ENCODE measurements around the gene P3H4. TPM values are rescaled to one million over a fixed set of nuclear protein-coding genes. Genes with fewer than 3 reads are reported as not detected.

Gene P3H4
- total RNA-seq, 6 experiments from 2014 or later, result 1.8 to 3.8 (median 2.8) TPM

GRCh38 chr17:41822216-41823140 is 10.7 kb upstream of the P3H4 start:
- Histone ChIP-seq H3K36me3 (peaks cover 0 to 14% (median under 1%) of the 10 kb centered on the region in 4 donors), H3K9me3 (no peaks in the 10 kb centered on the region), H3K4me3 (no peak overlapping the region), H3K4me1 (no peaks in the 10 kb centered on the region), H3K27ac (no peak overlapping the region), H3K27me3 (no peaks in the 10 kb centered on the region)
- 67% methylated on average over 1 of the region's 12 CpGs for WGBS (ENCODE audit: insufficient coverage, low coverage, low lambda C conversion rate, missing lambda C conversion rate)
- DNase-seq (no peak), ATAC-seq (no peak)
- intact Hi-C loops (cut with DNase I), result no loop called here
- no peak for TF ChIP-seq CTCF (IDR thresholded peaks at IDR 0.05)
- no peak for TF ChIP-seq POLR2A (IDR thresholded peaks at IDR 0.05)

GRCh38 chr17:41821776-41822175 is 10.0 kb upstream of the P3H4 start:
- H3K9me3 ChIP-seq, result no peaks in the 10 kb centered on the region
- DNase-seq, result no peak
- WGBS (ENCODE audit: insufficient coverage, low coverage, low lambda C conversion rate, missing lambda C conversion rate), result 29% methylated on average over 1 of the region's 14 CpGs
- no peaks in the 10 kb centered on the region for H3K4me1 ChIP-seq
- intact Hi-C loops (cut with DNase I), result no loop called here
- peaks cover 0 to 11% (median under 1%) of the 10 kb centered on the region in 4 donors for H3K36me3 ChIP-seq
- no peaks in the 10 kb centered on the region for H3K27me3 ChIP-seq
- no peak overlapping the region for H3K4me3 ChIP-seq
- no peak overlapping the region for H3K27ac ChIP-seq
- TF ChIP-seq POLR2A (IDR thresholded peaks at IDR 0.05) (no peak), CTCF (IDR thresholded peaks at IDR 0.05) (no peak)
- no peak for ATAC-seq

GRCh38 chr17:41818024-41818423 is 6.3 kb upstream of the P3H4 start:
- H3K4me3 ChIP-seq, result no peak overlapping the region
- H3K9me3 ChIP-seq, result no peaks in the 10 kb centered on the region
- DNase-seq (no peak), ATAC-seq (no peak)
- no peak overlapping the region for H3K27ac ChIP-seq
- no peak for TF ChIP-seq CTCF (IDR thresholded peaks at IDR 0.05)
- no peak for TF ChIP-seq POLR2A (IDR thresholded peaks at IDR 0.05)
- 96% methylated on average over 11 of the region's 20 CpGs for WGBS (ENCODE audit: insufficient coverage, low coverage, low lambda C conversion rate, missing lambda C conversion rate)
- no peaks in the 10 kb centered on the region for H3K27me3 ChIP-seq
- H3K36me3 ChIP-seq, result no peaks in the 10 kb centered on the region
- intact Hi-C loops (cut with DNase I), result loop anchor here (10.0 kb wide), 2 partner anchors 67 to 137 kb away; no protein-coding TSS in a partner anchor
- H3K4me1 ChIP-seq, result no peaks in the 10 kb centered on the region

- WGBS (ENCODE audit: insufficient coverage, low coverage, low lambda C conversion rate, missing lambda C conversion rate), result 86% methylated on average over 5 of the region's 23 CpGs
- intact Hi-C loops (cut with DNase I), result loop anchor here (10.0 kb wide), 2 partner anchors 68 to 138 kb away; no protein-coding TSS in a partner anchor
- H3K4me3 ChIP-seq, result no peak overlapping the region
- H3K9me3 ChIP-seq, result no peaks in the 10 kb centered on the region
- no peaks in the 10 kb centered on the region for H3K36me3 ChIP-seq
- H3K27me3 ChIP-seq, result no peaks in the 10 kb centered on the region
- no peak overlapping the region for H3K27ac ChIP-seq
- ATAC-seq (no peak), DNase-seq (no peak)
- TF ChIP-seq CTCF (IDR thresholded peaks at IDR 0.05) (no peak), POLR2A (IDR thresholded peaks at IDR 0.05) (no peak)
- peaks cover 0 to 5% (median 2%) of the 10 kb centered on the region in 4 donors for H3K4me1 ChIP-seq
Measured at GRCh38 chr17:41816637-41817320, 5.0 kb upstream of the P3H4 start.

Data from right lobe of liver (tissue), 6 donors.